HG02623 (cell line): ENCODE data around the gene NKX2-2.

Source experiments
- ATAC-seq: cut with Tn5 transposase; IDR thresholded peaks from one replicate; pipeline ENCODE4 v1.9.1; 2021; ENCODE audit warnings: moderate library complexity; ENCODE audit not compliant: unreplicated experiment

The NKX2-2 gene

DNA sequence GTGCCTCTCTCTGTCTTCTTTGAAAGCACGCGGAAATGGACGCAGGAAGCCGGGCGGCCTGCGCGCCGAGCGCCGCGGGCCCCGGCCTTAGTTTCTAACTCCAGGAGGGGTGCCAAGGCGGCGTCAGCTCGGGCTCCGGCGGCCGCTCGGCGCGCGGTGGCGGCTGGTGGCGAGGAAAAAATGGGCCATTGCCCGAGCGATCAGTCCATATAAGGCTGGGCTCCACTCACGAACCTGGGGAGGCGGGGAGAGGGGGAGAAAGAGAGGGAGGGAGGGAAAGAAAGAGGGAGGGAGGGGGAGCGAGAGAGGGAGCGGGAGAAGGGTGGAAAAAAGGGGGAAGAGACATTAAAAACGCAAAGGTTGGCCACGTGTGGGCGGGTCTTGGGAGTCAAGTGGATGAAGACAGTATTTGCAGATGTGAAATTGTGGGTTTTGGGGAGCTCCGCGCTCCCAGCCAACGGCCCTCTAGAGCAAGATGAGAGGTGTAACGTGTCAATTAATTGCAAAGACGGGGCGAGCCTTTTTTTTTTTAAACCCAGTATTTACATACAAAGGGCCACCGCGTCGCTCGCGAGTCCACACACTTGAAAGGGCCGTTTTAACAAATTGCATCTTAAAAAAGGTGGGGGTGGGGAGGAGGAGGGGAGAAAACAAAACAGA is at the start of gene NKX2-2:
NKX2-2 (minus strand) TSS at position 184 of the 660 bp plus-strand sequence. CDS start 395 bp downstream, outside the sequence.
- ATAC-seq: no peak

DNA sequence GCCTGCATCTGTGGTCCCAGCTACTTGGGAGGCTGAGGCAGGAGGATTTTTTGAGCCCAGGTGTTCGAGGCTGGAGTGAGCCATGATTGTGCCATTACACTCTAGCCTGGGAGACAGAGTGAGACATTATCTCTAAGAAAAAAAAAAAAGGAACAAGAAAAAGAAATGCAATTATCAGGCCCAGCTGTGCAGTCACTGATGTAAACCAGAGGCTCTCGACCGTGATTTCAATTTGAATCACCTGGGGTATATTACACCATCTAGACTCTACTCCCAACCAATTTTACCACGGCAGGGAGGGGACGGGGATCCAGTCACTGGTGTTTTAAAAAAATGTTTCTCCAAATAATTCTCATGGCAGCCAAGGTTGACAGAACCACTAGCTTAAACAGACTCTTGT is 48.8 kb upstream of the NKX2-2 start:
- no peak for ATAC-seq

DNA sequence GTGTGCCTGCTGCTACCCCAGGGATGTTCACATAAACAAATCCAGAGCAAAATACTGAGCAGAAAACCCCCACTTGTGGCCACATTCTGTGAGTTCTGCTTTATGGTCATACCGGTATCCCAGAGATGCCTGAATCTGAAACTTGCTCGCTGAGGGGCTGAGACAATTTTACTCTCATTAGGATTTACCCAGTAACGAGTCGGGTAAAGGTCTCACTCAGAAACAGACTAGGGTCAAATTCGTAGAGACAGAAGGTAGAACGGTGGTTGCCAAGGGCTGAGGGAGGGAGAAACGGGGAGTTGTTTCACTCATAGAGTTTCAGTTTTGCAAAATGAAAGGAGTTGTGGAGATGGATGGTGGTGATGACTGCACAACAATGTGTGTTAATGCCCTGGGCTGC is 45.4 kb upstream of the NKX2-2 start:
- no peak for ATAC-seq

DNA sequence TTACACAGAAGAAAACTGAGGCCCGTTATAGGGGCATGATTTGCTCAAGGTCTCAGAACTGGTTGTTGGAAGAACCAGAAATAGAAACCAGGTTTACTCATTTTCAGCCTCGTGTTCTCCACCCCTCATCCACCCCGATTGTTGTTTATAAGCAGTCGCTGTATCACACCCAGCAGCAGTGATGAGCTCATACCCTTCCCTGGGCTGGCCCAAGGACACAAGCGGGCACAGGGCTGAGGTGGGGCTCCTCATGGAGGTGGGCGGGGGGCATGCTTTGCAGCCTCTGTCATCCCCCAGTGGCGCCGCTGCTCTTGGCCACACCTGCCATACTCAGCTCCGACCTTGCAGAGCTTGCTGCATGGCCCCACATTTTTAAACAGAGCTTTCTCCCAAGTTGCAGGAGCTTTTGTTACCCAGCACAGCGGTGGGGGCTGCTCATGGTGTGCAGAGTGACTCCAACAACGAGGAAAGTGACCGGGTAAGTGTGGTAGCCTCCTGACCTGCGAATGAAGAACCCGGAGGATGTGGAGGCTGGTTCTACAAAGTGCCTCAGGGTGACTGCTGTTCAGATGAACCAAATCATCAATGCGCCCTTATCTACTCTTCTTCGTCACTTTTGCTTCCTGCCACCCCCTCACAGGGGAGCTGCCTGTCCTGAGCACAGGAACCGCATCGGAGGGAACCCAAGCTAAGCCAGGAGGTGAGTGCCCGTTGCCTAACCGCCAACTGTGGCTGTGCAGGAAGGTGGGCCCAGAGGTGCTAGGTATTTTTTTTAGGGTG is 43.6 kb upstream of the NKX2-2 start:
- ATAC-seq: no peak

DNA sequence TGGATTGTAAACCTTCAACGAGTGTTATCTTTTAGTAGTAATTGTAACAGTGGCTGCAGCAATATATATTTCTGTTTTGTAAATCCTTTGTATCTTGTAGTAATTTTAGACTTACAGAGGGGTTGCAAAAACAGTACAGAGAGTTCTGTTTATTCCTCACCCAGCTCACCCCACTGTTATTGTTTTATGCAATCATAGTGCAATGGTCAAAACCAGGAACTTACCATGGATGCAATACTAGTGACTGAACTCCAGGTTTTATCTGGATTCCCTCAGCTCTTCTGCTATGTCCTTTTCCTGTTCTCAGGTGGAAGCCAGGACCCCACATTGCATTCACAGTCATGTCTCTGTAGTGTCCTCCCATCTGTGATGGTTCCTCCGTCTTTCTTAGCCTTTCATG is 42.5 kb upstream of the NKX2-2 start:
- ATAC-seq: no peak

DNA sequence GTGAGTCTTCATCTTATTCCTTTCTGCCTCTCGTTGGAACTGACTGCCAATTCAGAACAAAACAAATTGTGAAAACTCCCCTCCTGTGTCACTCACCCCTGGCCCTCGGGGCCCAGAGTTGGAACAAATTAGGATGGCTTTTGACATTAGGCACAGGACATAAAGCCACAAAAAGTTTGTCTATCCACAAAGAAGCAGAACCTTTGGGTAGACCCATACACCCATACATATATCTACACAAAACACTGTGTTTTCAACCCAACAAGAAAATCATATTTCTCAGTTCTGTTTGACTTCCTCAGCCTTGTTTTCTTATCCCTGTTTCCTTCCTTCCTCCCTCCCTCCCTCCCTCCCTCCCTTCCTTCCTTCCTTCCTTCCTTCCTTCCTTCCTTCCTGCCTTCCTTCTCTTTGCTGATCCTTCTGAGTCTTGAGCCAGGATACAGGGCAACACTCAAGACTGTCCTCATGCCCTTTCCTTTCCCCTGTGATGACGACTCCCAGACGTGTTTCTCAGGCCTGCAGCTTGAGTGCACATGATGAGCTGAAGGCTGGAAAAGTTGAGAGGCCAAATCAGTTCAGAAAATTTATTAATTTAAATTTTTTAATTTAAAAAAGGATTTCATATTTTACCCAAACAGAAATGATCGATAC is 41.7 kb upstream of the NKX2-2 start:
- no peak for ATAC-seq

DNA sequence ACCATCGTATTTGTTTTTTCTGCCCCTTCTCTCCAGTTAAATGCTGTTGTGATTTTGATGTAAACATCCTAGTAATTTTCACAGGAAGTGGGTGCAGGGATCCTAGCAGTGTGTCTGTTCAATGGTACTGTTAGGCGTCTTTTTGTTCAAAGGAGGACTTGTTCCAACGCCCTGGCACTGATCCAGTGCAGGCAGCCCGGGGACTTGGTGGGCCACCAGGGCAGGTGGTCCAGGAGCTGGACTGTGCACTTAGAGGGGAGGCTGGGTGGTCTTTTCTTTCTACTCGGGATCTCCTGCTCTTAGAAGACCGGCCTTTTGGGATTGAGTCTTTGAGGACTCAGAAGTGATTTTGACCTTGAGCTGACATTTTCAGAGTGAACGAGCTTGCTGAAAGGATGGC is 41.1 kb upstream of the NKX2-2 start:
- ATAC-seq: no peak

DNA sequence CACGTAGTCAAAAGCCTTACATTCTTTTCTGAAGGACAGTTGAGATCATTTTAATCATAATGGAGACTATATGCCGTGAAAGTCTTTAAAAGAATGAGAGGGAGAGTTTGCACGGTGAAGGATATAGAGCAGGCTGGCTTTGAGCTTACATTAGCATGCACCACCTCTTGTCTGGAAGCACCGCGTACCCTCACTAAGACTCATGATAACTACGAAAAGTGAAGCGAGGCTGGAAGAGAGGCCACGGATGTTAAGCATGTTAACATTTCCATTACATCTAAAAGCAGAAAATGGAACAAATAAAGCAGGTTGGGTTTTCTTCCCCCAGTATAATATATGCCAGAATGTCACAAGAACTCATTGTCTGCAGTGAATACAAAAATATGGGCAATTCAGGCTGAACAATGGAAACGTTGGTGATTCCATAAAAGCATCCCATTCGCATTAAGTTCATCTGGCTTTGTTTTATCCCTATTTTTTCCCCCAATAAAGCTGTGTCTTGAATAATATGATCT is 40.6 kb upstream of the NKX2-2 start:
- no peak for ATAC-seq

DNA sequence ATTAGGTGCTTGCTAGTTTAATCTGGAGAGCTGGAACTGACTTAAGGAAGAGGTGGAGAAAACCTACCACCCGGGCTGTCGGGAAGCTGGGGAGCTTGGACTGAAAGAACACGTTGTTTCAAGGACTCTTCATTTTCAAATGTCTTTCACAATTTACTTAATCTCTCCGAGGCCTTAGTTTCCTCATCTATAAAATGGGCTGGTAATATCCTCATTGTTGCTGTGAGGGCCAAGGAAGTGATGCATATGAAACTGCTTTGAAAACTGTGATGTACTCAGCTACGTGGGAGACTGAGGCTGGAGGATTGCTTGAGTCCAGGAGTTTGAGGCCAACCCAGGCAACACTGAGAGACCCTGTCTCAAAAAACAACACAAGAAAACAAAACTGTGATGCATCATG is 36.7 kb upstream of the NKX2-2 start:
- ATAC-seq: no peak

DNA sequence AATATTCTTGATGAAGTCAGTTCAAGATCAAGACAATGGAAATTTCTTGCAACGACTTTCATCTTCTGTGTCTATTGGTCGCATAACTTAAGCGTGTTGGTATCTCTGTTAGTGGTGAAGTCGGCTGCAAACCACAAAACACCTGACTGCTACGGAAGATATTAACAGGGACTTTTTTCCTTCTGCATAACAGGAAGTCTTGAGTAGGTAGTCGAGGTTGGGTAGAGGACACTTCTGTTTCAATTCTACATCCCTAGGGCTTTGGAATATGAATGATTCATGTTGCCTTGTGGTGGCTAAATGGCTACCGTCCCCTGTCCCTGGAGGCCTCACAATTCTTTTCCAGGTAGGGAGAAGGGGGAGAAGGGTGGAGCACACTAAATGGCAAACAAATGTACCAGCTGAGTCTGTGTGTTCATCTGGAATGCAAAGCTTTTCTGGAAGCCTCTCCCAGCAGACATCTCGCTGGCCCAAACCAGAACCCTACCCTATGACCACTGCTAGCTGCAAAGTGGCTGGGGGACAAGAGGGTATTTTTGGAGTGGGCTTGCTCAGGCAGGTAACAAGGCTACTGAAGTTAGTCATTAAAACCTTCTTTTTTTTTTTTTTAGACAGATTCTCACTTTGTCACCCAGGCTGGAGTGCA is 34.6 kb upstream of the NKX2-2 start:
- ATAC-seq: no peak

DNA sequence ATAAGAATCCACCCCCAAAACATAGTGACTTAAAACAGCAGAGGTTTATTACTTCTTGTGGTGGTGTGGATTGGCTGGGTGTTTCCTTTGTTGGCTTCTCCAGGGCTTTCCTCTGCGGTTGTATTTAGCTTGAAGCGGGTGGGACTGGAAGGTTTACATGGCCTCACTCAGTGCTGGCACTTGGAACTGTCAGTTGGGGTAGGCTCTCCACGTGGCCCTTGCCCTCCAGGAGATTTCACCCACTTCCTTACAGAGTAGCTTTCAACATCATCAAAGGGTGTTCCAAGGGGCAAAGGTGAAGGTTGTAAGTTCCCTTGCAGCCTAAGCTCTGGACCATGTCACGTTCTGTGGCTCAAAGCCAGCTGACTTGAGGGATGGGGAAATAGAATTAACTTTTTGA is 32.5 kb upstream of the NKX2-2 start:
- no peak for ATAC-seq

DNA sequence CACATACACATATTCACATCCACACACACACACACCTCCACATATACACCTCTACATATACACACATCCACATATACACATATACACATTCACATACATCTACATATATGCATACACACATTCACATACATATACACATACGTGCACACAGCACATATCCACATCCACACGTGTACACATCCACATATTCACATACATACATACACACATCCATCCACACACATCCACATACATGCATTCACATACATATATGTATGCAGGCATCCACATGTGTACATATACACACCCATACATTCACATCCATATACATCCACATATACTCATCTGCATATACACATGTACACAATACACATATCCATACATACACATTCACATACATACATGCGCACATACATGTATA is 25.6 kb upstream of the NKX2-2 start:
- no peak for ATAC-seq

DNA sequence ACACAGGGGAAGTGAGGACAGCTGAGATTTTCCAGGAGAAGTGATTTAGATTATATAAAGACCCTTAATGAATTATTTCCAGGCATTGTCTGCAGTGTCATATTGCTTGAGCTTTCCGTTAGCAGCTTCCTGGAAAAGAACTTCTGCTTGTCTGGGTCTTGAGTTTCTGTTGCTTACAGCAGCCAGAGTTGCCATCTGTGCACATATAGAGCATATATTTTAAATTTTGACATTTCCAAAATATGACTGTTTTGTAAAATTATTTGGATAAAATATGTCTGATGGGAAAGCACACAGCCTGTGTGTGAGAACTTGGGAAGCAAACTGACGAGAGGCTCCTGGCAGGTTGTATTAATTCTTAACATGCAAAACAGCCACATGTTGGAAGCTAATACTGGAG is 21.0 kb upstream of the NKX2-2 start:
- no peak for ATAC-seq

DNA sequence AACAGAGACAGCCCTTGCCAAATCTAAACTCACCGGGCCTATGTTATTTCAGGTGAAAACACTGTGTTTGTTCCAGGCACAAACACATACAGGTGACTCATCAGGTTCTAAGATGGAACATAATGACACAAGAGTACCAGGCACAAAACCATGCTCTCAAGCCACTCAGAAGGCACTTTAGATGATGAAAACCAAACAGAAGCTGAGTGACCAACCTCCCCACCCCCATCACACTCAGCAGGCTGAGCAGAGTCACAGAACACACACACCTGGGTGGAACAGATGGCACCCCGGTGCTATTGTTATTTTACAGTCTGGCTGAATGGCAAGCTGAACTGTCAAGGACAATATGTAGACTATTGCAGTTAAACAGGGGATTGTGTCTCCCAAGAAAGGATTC is 20.6 kb upstream of the NKX2-2 start:
- no peak for ATAC-seq

DNA sequence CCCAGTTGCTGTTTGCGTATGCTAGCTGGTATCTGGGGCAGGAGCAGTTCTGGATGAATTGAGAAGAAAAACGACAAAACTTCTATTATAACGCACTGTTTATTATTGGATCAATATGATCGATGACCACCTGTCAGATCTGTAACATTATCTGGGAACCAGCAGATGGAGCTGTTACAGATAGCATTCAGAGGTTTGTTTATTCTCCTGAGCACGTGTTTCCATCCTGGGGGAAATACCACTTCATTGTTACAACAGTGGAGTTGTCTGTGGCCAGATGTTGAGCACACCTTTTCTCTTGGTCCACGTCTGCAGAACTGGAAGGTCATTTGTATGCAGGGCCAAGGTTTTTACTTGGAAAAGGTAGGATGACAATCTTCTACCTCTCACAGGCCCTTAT is 16.0 kb upstream of the NKX2-2 start:
- no peak for ATAC-seq

DNA sequence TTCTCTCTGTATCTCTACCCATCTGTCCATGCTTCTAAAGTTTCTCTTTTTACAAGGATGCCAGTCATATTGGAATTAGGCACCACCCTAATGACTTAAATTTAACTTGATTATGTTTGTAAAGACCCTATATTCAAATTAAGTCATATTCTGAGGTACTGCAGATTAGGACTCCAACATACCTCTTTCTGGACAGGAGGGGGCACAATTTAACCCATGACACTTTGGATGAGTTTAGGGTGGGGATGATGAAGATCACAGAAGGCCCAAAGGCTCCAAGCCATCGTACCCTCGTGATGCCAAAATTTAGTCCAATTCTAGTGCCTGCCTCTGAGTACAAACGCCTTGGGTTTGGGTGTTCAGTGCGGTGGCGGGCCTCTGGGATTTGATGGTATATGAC is 15.0 kb upstream of the NKX2-2 start:
- ATAC-seq: no peak

DNA sequence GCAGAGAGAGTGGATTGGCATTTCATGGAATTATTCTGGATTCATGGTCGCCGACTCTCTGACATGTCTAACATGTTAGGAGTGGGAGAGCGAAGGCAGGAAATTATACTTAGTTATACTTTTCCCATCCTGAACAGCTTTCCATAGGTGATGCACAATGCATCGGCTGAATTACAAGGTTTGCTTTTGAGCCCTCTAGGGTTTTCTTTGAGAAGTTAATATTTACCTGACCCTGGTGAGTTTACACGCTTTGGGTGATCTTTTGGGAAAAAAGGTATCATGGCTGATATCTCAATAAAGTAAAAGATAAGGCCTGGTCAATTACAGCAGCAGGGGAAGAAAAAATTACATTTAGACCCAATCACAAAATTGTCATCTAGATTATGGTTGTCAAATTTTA is 14.0 kb upstream of the NKX2-2 start:
- ATAC-seq: no peak

DNA sequence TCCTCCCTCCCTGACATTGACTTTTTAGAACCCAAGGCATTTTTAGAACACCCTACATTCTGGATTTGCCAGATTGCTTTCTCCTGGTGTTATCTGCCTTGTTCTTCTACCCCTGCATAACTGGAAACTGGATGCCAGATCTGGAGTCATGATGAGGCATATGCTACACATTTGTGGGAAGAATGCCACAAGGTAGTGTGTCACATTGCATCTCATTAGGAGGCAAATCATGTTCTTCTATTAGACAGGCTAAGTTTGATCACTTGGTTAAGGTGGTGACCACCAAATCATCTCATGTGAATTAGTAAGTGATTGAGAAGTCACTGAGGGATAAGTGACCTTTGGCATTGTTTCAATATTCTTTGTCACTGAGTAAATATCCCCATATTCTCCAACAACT is 12.9 kb upstream of the NKX2-2 start:
- no peak for ATAC-seq

DNA sequence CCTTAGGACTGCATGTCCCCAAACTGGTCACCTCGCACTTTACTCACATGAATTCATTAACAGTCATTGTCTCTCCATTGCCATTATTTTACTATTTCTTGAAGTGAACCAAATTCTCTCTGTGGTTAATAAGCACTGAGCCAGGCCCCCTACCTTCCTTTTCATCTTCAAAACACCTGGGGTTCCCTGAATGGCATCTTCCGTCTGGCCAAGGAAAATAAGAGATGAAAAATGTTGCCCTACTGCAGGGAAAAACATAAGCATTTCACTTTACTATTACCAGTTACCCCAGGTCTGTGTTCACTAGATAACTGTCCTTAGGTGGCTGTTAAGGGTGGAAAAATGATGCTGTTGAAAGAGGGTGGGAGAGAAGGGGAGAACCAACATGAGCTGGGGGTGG is 10.0 kb upstream of the NKX2-2 start:
- no peak for ATAC-seq

DNA sequence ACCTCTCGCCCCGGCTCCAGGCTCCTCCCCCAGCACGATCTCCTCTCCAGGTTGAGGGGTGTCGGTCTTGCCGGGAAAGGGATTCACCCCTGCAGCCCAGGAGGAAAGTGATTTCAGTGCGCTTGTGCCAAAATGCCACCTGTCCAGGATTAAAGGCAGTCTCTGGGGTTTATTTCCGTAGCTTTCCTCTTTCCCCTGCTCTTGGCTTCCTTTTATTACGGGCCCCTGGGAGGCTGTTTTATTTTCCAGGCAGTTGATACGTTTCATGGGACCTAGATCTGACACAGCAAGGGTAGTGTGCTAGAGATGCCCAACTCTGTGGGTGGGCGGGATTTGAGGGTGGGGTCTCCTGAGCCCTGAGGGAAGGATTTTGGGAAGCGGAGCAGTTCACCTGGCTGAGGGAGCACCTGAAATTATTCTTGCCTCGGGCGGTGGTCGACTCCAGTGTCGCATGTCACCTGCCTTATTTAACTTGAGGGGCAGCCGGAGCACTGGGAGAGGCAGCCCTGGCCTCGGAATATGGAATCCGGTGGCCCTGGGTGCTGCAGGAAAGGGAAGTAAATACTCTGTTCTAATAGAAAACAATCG is 9.5 kb upstream of the NKX2-2 start:
- no peak for ATAC-seq
